ENCODE data around the gene AFAP1L2.

AFAP1L2 gene

GRCh38 chr10:114283091-114283490 is 121.2 kb downstream of the AFAP1L2 start:
- TF ChIP-seq, protein P1, sequence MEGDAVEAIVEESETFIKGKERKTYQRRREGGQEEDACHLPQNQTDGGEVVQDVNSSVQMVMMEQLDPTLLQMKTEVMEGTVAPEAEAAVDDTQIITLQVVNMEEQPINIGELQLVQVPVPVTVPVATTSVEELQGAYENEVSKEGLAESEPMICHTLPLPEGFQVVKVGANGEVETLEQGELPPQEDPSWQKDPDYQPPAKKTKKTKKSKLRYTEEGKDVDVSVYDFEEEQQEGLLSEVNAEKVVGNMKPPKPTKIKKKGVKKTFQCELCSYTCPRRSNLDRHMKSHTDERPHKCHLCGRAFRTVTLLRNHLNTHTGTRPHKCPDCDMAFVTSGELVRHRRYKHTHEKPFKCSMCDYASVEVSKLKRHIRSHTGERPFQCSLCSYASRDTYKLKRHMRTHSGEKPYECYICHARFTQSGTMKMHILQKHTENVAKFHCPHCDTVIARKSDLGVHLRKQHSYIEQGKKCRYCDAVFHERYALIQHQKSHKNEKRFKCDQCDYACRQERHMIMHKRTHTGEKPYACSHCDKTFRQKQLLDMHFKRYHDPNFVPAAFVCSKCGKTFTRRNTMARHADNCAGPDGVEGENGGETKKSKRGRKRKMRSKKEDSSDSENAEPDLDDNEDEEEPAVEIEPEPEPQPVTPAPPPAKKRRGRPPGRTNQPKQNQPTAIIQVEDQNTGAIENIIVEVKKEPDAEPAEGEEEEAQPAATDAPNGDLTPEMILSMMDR (conservative IDR thresholded peaks at IDR 0.05; ENCODE audit: control insufficient read depth, insufficient read depth, low read depth, low read length): no peak
- H3K4me3 ChIP-seq (ENCODE audit: control insufficient read depth, low read depth, low read length): no peak overlapping the region
- no peak for DNase-seq (ENCODE audit: low read depth)

DNA sequence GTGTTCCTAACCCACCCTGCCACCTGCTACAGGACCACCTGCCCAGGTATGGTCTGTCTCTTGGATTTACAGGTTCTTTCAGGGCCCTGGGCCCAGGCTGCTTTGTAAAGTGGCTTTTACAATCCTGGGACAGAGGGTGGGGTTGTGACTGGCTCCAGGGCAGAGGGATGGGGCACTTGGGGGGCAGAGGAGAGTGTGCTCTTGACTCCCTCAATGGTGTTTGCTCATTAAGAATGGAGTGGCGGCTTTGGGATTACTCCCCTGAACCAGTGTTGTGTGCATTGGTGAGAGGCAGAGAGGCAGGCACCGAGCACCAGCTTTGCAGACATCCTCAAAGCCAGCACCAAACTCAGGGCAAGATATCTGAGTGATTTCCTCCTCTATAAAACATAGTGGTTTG is 121.8 kb downstream of the AFAP1L2 start:
- H3K4me3 ChIP-seq (ENCODE audit: control insufficient read depth, low read depth, low read length): no peak overlapping the region
- no peak for DNase-seq (ENCODE audit: low read depth)
- TF ChIP-seq, protein P1 (conservative IDR thresholded peaks at IDR 0.05; ENCODE audit: control insufficient read depth, insufficient read depth, low read depth, low read length): no peak

- DNase-seq (ENCODE audit: low read depth): no peak
- TF ChIP-seq, protein P1 (conservative IDR thresholded peaks at IDR 0.05; ENCODE audit: control insufficient read depth, insufficient read depth, low read depth, low read length): no peak
These were observed 122.8 kb downstream of the AFAP1L2 start for GRCh38 chr10:114281461-114281860.

GRCh38 chr10:114281006-114281405 is 123.3 kb downstream of the AFAP1L2 start:
- no peak for DNase-seq (ENCODE audit: low read depth)
- no peak overlapping the region for H3K4me3 ChIP-seq (ENCODE audit: control insufficient read depth, low read depth, low read length)
- TF ChIP-seq, protein P1 (conservative IDR thresholded peaks at IDR 0.05; ENCODE audit: control insufficient read depth, insufficient read depth, low read depth, low read length): no peak

More at GRCh38 chr10:114281461-114281860, 122.8 kb downstream of the AFAP1L2 start:
- H3K4me3 ChIP-seq (ENCODE audit: control insufficient read depth, low read depth, low read length): no peak overlapping the region

- no peak for DNase-seq (ENCODE audit: low read depth)
- H3K4me3 ChIP-seq (ENCODE audit: control insufficient read depth, low read depth, low read length): no peak overlapping the region
- TF ChIP-seq, protein P1 (conservative IDR thresholded peaks at IDR 0.05; ENCODE audit: control insufficient read depth, insufficient read depth, low read depth, low read length): no peak
These were observed 124.2 kb downstream of the AFAP1L2 start for GRCh38 chr10:114279901-114280644.

DNA sequence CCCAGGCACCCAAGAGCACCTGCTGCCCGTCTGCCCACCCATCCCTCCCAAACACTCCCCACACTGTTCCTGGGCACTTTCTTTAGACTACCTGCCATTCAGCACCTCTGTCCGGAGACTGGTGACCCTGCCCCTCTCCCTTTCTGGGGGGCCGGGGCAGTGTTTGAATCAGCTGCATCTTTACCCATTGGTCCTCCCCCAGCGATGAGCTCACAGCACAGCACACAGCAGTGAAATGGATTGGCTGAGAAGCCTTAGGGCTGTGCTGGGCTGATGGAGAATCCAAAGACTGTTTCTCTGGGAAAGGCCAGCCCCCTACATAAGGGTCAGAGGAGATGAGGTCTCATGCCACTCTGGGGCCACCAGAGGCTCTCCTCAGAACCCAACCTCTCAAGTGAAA is 125.0 kb downstream of the AFAP1L2 start:
- no peak for DNase-seq (ENCODE audit: low read depth)
- no peak overlapping the region for H3K4me3 ChIP-seq (ENCODE audit: control insufficient read depth, low read depth, low read length)
- TF ChIP-seq, protein P1 (conservative IDR thresholded peaks at IDR 0.05; ENCODE audit: control insufficient read depth, insufficient read depth, low read depth, low read length): no peak
